ENCODE measurements around the gene ERAL1. TPM values are rescaled to one million over a fixed set of nuclear protein-coding genes. Genes with fewer than 3 reads are reported as not detected.

Gene ERAL1
- total and polyA plus RNA-seq, 2 of the 13 experiments (the other 11 are each of a cell fraction or from before 2014, with no cell fraction given) = 46.9 to 72.2 TPM

DNA sequence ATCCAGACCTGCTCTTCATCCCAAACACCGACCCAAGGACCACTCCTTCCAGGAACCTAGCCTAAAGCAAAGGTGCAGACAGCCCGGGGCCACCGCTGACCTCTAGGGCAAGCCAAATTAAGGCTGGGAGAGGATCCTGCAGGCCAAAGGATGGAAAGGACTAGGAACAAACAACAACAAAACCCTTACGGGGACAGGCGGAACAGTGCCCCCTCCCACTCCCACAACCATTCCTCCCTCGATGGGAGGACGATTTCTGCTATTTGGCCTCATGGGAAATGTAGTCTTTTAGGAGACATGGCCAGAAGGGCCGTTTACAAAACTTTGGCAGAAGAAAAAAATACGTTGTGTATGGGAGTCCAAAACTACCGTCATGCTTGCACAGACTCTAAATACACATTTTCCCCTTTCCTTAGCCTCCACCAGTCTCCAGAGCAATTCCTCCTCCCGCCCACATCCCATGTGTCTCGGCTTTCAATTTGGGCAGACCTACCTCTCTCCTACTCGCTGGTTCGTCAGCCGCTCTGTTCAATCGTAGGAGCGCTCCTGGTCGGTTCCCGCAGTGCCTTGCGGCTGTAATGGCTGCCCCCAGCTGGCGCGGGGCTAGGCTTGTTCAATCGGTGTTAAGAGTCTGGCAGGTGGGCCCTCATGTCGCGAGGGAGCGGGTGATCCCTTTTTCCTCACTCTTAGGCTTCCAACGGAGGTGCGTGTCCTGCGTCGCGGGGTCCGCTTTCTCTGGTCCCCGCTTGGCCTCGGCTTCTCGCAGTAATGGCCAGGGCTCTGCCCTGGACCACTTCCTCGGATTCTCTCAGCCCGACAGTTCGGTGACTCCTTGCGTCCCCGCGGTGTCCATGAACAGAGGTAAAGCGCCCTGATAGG is at the start of gene ERAL1 (continued):
- TF ChIP-seq, protein P1, sequence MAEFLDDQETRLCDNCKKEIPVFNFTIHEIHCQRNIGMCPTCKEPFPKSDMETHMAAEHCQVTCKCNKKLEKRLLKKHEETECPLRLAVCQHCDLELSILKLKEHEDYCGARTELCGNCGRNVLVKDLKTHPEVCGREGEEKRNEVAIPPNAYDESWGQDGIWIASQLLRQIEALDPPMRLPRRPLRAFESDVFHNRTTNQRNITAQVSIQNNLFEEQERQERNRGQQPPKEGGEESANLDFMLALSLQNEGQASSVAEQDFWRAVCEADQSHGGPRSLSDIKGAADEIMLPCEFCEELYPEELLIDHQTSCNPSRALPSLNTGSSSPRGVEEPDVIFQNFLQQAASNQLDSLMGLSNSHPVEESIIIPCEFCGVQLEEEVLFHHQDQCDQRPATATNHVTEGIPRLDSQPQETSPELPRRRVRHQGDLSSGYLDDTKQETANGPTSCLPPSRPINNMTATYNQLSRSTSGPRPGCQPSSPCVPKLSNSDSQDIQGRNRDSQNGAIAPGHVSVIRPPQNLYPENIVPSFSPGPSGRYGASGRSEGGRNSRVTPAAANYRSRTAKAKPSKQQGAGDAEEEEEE (CRISPR knock-in tag; IDR thresholded peaks at IDR 0.05; ENCODE audit: borderline replicate concordance) = peak; percentile 7; the same call in 1 of the 2 replicates
- TF ChIP-seq ZSCAN12 (CRISPR knock-in tag; IDR thresholded peaks at IDR 0.05) (0 out of 2 replicates have a peak, but pooled peaks have one; percentile 13), ZNF629 (CRISPR knock-in tag; conservative IDR thresholded peaks at IDR 0.05) (no peak), RAD51 (IDR thresholded peaks at IDR 0.05; ENCODE audit: borderline replicate concordance) (no peak), MTA3 (CRISPR knock-in tag; IDR thresholded peaks at IDR 0.05) (no peak), AHR (CRISPR knock-in tag; IDR thresholded peaks at IDR 0.05) (no peak; the same call in 1 of the 2 replicates), ZBTB7B (CRISPR knock-in tag; IDR thresholded peaks at IDR 0.05) (no peak), ZNF24 (IDR thresholded peaks at IDR 0.05) (no peak), KAT8 (CRISPR knock-in tag; IDR thresholded peaks at IDR 0.05) (peak; percentile 97), IKZF4 (CRISPR knock-in tag; IDR thresholded peaks at IDR 0.05; ENCODE audit: borderline replicate concordance, low read depth, not compliant biosample characterization) (no peak), ZNF543 (CRISPR knock-in tag; IDR thresholded peaks at IDR 0.05) (0 out of 2 replicates have a peak, but pooled peaks have one; percentile 20), ETV5 (CRISPR knock-in tag; IDR thresholded peaks at IDR 0.05; ENCODE audit: borderline replicate concordance) (no peak), NCOR1 (IDR thresholded peaks at IDR 0.05; ENCODE audit: borderline replicate concordance, low read length) (no peak), ZNF7 (CRISPR knock-in tag; IDR thresholded peaks at IDR 0.05) (no peak), PLRG1 (conservative IDR thresholded peaks at IDR 0.05) (no peak), TARDBP (CRISPR knock-in tag; IDR thresholded peaks at IDR 0.05) (peak; percentile 47; the same call in 1 of the 2 replicates)
- TF ChIP-seq, protein P2, sequence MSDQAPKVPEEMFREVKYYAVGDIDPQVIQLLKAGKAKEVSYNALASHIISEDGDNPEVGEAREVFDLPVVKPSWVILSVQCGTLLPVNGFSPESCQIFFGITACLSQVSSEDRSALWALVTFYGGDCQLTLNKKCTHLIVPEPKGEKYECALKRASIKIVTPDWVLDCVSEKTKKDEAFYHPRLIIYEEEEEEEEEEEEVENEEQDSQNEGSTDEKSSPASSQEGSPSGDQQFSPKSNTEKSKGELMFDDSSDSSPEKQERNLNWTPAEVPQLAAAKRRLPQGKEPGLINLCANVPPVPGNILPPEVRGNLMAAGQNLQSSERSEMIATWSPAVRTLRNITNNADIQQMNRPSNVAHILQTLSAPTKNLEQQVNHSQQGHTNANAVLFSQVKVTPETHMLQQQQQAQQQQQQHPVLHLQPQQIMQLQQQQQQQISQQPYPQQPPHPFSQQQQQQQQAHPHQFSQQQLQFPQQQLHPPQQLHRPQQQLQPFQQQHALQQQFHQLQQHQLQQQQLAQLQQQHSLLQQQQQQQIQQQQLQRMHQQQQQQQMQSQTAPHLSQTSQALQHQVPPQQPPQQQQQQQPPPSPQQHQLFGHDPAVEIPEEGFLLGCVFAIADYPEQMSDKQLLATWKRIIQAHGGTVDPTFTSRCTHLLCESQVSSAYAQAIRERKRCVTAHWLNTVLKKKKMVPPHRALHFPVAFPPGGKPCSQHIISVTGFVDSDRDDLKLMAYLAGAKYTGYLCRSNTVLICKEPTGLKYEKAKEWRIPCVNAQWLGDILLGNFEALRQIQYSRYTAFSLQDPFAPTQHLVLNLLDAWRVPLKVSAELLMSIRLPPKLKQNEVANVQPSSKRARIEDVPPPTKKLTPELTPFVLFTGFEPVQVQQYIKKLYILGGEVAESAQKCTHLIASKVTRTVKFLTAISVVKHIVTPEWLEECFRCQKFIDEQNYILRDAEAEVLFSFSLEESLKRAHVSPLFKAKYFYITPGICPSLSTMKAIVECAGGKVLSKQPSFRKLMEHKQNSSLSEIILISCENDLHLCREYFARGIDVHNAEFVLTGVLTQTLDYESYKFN (CRISPR knock-in tag; conservative IDR thresholded peaks at IDR 0.05) = no peak
- TF ChIP-seq, protein P3, sequence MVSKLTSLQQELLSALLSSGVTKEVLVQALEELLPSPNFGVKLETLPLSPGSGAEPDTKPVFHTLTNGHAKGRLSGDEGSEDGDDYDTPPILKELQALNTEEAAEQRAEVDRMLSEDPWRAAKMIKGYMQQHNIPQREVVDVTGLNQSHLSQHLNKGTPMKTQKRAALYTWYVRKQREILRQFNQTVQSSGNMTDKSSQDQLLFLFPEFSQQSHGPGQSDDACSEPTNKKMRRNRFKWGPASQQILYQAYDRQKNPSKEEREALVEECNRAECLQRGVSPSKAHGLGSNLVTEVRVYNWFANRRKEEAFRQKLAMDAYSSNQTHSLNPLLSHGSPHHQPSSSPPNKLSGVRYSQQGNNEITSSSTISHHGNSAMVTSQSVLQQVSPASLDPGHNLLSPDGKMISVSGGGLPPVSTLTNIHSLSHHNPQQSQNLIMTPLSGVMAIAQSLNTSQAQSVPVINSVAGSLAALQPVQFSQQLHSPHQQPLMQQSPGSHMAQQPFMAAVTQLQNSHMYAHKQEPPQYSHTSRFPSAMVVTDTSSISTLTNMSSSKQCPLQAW (CRISPR knock-in tag; IDR thresholded peaks at IDR 0.05) = 0 out of 2 replicates have a peak, but pooled peaks have one; percentile 14
- TF ChIP-seq, protein P4, sequence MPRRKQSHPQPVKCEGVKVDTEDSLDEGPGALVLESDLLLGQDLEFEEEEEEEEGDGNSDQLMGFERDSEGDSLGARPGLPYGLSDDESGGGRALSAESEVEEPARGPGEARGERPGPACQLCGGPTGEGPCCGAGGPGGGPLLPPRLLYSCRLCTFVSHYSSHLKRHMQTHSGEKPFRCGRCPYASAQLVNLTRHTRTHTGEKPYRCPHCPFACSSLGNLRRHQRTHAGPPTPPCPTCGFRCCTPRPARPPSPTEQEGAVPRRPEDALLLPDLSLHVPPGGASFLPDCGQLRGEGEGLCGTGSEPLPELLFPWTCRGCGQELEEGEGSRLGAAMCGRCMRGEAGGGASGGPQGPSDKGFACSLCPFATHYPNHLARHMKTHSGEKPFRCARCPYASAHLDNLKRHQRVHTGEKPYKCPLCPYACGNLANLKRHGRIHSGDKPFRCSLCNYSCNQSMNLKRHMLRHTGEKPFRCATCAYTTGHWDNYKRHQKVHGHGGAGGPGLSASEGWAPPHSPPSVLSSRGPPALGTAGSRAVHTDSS (CRISPR knock-in tag; conservative IDR thresholded peaks at IDR 0.05) = no peak; the same call in 1 of the 2 replicates

Measured in HepG2 (cell line).